HepG2 (cell line): Measurements from ENCODE around the gene SOCS7. TPM values are rescaled to one million over a fixed set of nuclear protein-coding genes. Genes with fewer than 3 reads are reported as not detected.

Experiments used
- EHMT2 ChIP-seq: fragments of 200-600 bp; sonication (generic); IDR thresholded peaks from 2 replicates; pipeline ENCODE4 v1.7.0; 2017; ENCODE audit warnings: antibody characterized with exemption, low read depth, low read length, borderline replicate concordance
- EP300 ChIP-seq, 3 experiments: sonication (generic) in 1 of 3; formaldehyde crosslinking in 1 of 3; IDR thresholded peaks; 2 replicates each; pipeline versions ENCODE4 v1.5.1 to v1.6.1; 2011 to 2020; ENCODE audit warnings: low read depth in 2 of 3, low read length in 2 of 3, borderline replicate concordance in 1 of 3, improper control_type of control experiment in 1 of 3, mild to moderate bottlenecking in 1 of 3, missing genetic modification reagents in 1 of 3, moderate library complexity in 1 of 3
- GABPB1 ChIP-seq: IDR thresholded peaks from 2 replicates; pipeline ENCODE4 v1.6.1; 2016; ENCODE audit warnings: mild to moderate bottlenecking, missing genetic modification reagents, moderate library complexity, missing compliant biosample characterization
- KAT7 ChIP-seq: IDR thresholded peaks from 2 replicates; pipeline ENCODE4 v1.6.1; 2018; ENCODE audit warnings: borderline replicate concordance, missing compliant biosample characterization
- KLF15 ChIP-seq: sonication (generic); formaldehyde crosslinking; IDR thresholded peaks from 2 replicates; pipeline ENCODE4 v1.8.1; 2023; ENCODE audit warnings: borderline replicate concordance, mild to moderate bottlenecking, inconsistent platforms, missing genetic modification reagents, mixed read lengths
- NBN ChIP-seq: fragments of 450-650 bp; conservative IDR thresholded peaks from 2 replicates; pipeline ENCODE4 v1.6.1; 2017
- NFKBIZ ChIP-seq: IDR thresholded peaks from 2 replicates; pipeline ENCODE4 v1.6.1; 2018; ENCODE audit warnings: missing genetic modification reagents, missing compliant biosample characterization
- PCBP1 ChIP-seq: fragments of 200-400 bp; formaldehyde crosslinking; IDR thresholded peaks from 2 replicates; pipeline ENCODE4 v1.6.1; 2017; ENCODE audit warnings: mild to moderate bottlenecking, low read depth, low read length, borderline replicate concordance
- PLRG1 ChIP-seq: fragments of 450-650 bp; conservative IDR thresholded peaks from 2 replicates; pipeline ENCODE4 v1.6.1; 2016
- SMAD9 ChIP-seq: sonication (generic); formaldehyde crosslinking; IDR thresholded peaks from 2 replicates; pipeline ENCODE4 v1.5.1; 2020; ENCODE audit warnings: mild to moderate bottlenecking, missing genetic modification reagents
- SMC3 ChIP-seq: IDR thresholded peaks from 2 replicates; pipeline ENCODE4 v1.6.1; 2011; ENCODE audit warnings: low read length, improper control_type of control experiment
- TCF7 ChIP-seq: sonication (generic); IDR thresholded peaks from 2 replicates; pipeline ENCODE4 v1.6.1; 2016; ENCODE audit warnings: antibody characterized with exemption, low read depth
- ZNF101 ChIP-seq: sonication (generic); formaldehyde crosslinking; IDR thresholded peaks from 2 replicates; pipeline ENCODE4 v1.4.0; 2020; ENCODE audit warnings: mild to moderate bottlenecking, low read depth, missing genetic modification reagents, borderline replicate concordance
- ZNF232 ChIP-seq: sonication (generic); formaldehyde crosslinking; IDR thresholded peaks from 2 replicates; pipeline ENCODE4 v1.4.0; 2020; ENCODE audit warnings: missing genetic modification reagents, borderline replicate concordance
- ZNF331 ChIP-seq: sonication (generic); formaldehyde crosslinking; IDR thresholded peaks from 2 replicates; pipeline ENCODE4 v1.4.0; 2020; ENCODE audit warnings: missing genetic modification reagents
- ZNF496 ChIP-seq: sonication (generic); formaldehyde crosslinking; IDR thresholded peaks from 2 replicates; pipeline ENCODE4 v1.8.1; 2023; ENCODE audit warnings: mild to moderate bottlenecking, moderate library complexity, missing genetic modification reagents; ENCODE audit not compliant: insufficient replicate concordance
- ZSCAN22 ChIP-seq: sonication (generic); formaldehyde crosslinking; IDR thresholded peaks from 2 replicates; pipeline ENCODE4 v1.4.0; 2020; ENCODE audit warnings: mild to moderate bottlenecking, missing genetic modification reagents
- ZSCAN25 ChIP-seq: sonication (generic); formaldehyde crosslinking; IDR thresholded peaks from 2 replicates; pipeline ENCODE4 v1.8.0; 2022; ENCODE audit warnings: mild to moderate bottlenecking, missing genetic modification reagents
- polyA plus RNA-seq, 8 experiments: library from polyadenylated mRNA; depleted of rRNA in 3 of 8; stranded (reverse) in 7 of 8; unstranded in 1 of 8; fragments of >200 nt; fragmentation: Illumina TruSeq in 4 of 8; extraction: Trizol in 4 of 8; gene quantifications; 2 replicates each; pipeline versions ENCODE4 v1.2.1 to v1.2.3, GENCODE V29; 2011 to 2016; ENCODE audit warnings: low read depth in 4 of 8, missing spikeins in 1 of 8, mixed read lengths in 1 of 8; ENCODE audit not compliant: insufficient read depth in 1 of 8
- total RNA-seq, 5 experiments: library from RNA; depleted of rRNA; stranded (reverse); fragments of >200 nt; fragmentation: Illumina TruSeq; extraction: Trizol; gene quantifications; 2 replicates each; pipeline ENCODE4 v1.2.3, GENCODE V29; 2016; ENCODE audit warnings: low read depth in 1 of 5
- TF ChIP-seq, protein P1 (sequence below): sonication (generic); formaldehyde crosslinking; IDR thresholded peaks from 2 replicates; pipeline ENCODE4 v1.4.0; 2020; ENCODE audit warnings: mild to moderate bottlenecking, missing genetic modification reagents, borderline replicate concordance
- TF ChIP-seq, protein P2 (sequence below): sonication (generic); formaldehyde crosslinking; conservative IDR thresholded peaks from 2 replicates; pipeline ENCODE4 v1.8.1; 2023; ENCODE audit warnings: missing genetic modification reagents
- TF ChIP-seq, protein P3 (sequence below): sonication (generic); formaldehyde crosslinking; IDR thresholded peaks from 2 replicates; pipeline ENCODE4 v1.4.0; 2020; ENCODE audit warnings: missing genetic modification reagents

Gene SOCS7
- total and polyA plus RNA-seq, 2 of the 13 experiments (the other 11 are each of a cell fraction or from before 2014, with no cell fraction given), result 19.2 to 24.2 TPM

DNA sequence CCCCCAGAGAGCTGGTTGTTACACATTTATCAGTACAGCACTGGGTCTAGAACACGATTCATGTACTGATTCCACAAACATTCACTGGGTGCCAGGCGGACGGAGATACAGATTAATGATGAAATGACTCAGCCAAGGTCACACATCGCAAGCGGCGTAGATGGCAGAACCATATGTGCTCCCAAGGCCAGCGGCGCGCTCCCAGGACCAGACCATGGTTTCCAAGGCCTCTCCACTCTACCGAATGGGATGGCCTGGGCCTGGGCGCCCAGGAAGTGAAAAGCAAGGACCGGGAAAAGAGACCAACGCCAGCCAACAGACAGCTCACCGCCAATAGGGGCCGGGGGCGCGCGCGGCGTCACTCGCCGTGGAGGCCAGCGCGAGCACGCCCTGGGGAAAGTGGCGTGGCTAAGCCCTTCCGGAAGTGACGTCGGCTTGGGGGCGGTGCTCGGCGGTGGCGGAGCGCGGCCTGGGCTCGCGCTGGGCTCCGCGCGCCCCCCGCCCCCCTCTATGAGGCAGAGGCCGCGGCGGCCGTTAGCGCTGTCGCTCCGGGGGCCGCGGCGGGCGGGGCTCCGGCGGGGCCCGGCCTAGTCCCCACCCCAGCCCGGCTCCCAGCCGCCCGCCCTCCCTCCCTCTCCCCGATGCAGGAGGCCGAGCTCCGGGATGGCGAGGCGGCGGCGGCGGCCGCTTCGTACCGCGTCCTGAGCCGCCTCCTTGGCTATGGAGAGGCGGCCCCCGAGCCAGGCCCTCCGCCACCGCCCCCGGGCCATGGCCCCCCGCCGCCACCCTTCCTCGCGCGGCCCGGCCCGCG lies at the start of gene SOCS7 (continued):
- TF ChIP-seq ZNF496 (CRISPR knock-in tag), result no peak
- TF ChIP-seq, protein P1, sequence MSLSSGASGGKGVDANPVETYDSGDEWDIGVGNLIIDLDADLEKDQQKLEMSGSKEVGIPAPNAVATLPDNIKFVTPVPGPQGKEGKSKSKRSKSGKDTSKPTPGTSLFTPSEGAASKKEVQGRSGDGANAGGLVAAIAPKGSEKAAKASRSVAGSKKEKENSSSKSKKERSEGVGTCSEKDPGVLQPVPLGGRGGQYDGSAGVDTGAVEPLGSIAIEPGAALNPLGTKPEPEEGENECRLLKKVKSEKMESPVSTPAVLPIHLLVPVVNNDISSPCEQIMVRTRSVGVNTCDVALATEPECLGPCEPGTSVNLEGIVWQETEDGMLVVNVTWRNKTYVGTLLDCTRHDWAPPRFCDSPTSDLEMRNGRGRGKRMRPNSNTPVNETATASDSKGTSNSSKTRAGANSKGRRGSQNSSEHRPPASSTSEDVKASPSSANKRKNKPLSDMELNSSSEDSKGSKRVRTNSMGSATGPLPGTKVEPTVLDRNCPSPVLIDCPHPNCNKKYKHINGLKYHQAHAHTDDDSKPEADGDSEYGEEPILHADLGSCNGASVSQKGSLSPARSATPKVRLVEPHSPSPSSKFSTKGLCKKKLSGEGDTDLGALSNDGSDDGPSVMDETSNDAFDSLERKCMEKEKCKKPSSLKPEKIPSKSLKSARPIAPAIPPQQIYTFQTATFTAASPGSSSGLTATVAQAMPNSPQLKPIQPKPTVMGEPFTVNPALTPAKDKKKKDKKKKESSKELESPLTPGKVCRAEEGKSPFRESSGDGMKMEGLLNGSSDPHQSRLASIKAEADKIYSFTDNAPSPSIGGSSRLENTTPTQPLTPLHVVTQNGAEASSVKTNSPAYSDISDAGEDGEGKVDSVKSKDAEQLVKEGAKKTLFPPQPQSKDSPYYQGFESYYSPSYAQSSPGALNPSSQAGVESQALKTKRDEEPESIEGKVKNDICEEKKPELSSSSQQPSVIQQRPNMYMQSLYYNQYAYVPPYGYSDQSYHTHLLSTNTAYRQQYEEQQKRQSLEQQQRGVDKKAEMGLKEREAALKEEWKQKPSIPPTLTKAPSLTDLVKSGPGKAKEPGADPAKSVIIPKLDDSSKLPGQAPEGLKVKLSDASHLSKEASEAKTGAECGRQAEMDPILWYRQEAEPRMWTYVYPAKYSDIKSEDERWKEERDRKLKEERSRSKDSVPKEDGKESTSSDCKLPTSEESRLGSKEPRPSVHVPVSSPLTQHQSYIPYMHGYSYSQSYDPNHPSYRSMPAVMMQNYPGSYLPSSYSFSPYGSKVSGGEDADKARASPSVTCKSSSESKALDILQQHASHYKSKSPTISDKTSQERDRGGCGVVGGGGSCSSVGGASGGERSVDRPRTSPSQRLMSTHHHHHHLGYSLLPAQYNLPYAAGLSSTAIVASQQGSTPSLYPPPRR, result peak; percentile 53; the same call in 1 of the 2 replicates
- TF ChIP-seq EP300 (IDR thresholded peaks at IDR 0.05; ENCODE audit: low read depth in 2 of 2, low read length in 2 of 2), result peak in 1 of 2 experiments; percentile 45; a peak in 2 of 4 replicates
- TF ChIP-seq EP300 (CRISPR knock-in tag; IDR thresholded peaks at IDR 0.05; ENCODE audit: borderline replicate concordance), result no peak
- TF ChIP-seq SMAD9 (CRISPR knock-in tag), result no peak
- no peak for TF ChIP-seq NBN
- no peak for TF ChIP-seq ZSCAN25 (CRISPR knock-in tag)
- TF ChIP-seq ZNF331 (CRISPR knock-in tag), result peak; percentile 95
- TF ChIP-seq NFKBIZ (CRISPR knock-in tag), result peak; percentile 65; the same call in 1 of the 2 replicates
- TF ChIP-seq TCF7, result no peak
- no peak for TF ChIP-seq KLF15 (CRISPR knock-in tag)
- TF ChIP-seq KAT7 (CRISPR knock-in tag), result peak; percentile 39; the same call in 1 of the 2 replicates
- no peak for TF ChIP-seq SMC3
- TF ChIP-seq, protein P2, sequence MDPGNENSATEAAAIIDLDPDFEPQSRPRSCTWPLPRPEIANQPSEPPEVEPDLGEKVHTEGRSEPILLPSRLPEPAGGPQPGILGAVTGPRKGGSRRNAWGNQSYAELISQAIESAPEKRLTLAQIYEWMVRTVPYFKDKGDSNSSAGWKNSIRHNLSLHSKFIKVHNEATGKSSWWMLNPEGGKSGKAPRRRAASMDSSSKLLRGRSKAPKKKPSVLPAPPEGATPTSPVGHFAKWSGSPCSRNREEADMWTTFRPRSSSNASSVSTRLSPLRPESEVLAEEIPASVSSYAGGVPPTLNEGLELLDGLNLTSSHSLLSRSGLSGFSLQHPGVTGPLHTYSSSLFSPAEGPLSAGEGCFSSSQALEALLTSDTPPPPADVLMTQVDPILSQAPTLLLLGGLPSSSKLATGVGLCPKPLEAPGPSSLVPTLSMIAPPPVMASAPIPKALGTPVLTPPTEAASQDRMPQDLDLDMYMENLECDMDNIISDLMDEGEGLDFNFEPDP (CRISPR knock-in tag), result 0 out of 2 replicates have a peak, but pooled peaks have one; percentile 59
- TF ChIP-seq GABPB1 (CRISPR knock-in tag), result peak; percentile 95
- TF ChIP-seq PLRG1, result no peak
- no peak; the same call in 1 of the 2 replicates for TF ChIP-seq ZNF232 (CRISPR knock-in tag)
- no peak for TF ChIP-seq PCBP1
- no peak for TF ChIP-seq EHMT2
- TF ChIP-seq, protein P3, sequence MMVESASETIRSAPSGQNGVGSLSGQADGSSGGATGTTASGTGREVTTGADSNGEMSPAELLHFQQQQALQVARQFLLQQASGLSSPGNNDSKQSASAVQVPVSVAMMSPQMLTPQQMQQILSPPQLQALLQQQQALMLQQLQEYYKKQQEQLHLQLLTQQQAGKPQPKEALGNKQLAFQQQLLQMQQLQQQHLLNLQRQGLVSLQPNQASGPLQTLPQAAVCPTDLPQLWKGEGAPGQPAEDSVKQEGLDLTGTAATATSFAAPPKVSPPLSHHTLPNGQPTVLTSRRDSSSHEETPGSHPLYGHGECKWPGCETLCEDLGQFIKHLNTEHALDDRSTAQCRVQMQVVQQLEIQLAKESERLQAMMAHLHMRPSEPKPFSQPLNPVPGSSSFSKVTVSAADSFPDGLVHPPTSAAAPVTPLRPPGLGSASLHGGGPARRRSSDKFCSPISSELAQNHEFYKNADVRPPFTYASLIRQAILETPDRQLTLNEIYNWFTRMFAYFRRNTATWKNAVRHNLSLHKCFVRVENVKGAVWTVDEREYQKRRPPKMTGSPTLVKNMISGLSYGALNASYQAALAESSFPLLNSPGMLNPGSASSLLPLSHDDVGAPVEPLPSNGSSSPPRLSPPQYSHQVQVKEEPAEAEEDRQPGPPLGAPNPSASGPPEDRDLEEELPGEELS, result peak; percentile 34; the same call in 1 of the 2 replicates
- TF ChIP-seq ZSCAN22, result 0 out of 2 replicates have a peak, but pooled peaks have one; percentile 35
- TF ChIP-seq ZNF101 (CRISPR knock-in tag), result no peak
